ENCODE measurements around the gene CENPM. TPM values are rescaled to one million over a fixed set of nuclear protein-coding genes. Genes with fewer than 3 reads are reported as not detected.

The CENPM gene
- total RNA-seq, 1 experiment from 2014 or later, result 69.3 TPM

GRCh38 chr22:41919357-41920224 is 27.4 kb downstream of the CENPM start:
- peaks cover 12% of the 10 kb centered on the region for H3K36me3 Mint-ChIP-seq (ENCODE audit: insufficient read depth, unreplicated experiment)
- no TSS peak for BruUV-seq (replicated peaks)
- no peak for TF ChIP-seq CTCF (IDR thresholded peaks at IDR 0.05; ENCODE audit: unreplicated experiment)
- intact Hi-C loops (cut with micrococcal nuclease; ENCODE audit: unreplicated experiment), result no loop called here
- CTCF ChIA-PET, result interaction anchor here (0.9 kb wide), 1 partner anchor 21 kb away, joined by 3 read pairs; no protein-coding TSS in a partner anchor
- H3K9me3 Mint-ChIP-seq (ENCODE audit: low read depth, unreplicated experiment), result no peaks in the 10 kb centered on the region
- H3K4me1 Mint-ChIP-seq (ENCODE audit: low read depth, unreplicated experiment), result peaks cover 7% of the 10 kb centered on the region
- no peak overlapping the region for H3K27ac Mint-ChIP-seq (ENCODE audit: unreplicated experiment)
- H3K4me3 Mint-ChIP-seq (ENCODE audit: low read depth, unreplicated experiment), result peak overlapping the region; percentile 19
- DNase-seq, result no peak
- H3K27me3 Mint-ChIP-seq (ENCODE audit: unreplicated experiment), result peaks cover 39% of the 10 kb centered on the region

DNA sequence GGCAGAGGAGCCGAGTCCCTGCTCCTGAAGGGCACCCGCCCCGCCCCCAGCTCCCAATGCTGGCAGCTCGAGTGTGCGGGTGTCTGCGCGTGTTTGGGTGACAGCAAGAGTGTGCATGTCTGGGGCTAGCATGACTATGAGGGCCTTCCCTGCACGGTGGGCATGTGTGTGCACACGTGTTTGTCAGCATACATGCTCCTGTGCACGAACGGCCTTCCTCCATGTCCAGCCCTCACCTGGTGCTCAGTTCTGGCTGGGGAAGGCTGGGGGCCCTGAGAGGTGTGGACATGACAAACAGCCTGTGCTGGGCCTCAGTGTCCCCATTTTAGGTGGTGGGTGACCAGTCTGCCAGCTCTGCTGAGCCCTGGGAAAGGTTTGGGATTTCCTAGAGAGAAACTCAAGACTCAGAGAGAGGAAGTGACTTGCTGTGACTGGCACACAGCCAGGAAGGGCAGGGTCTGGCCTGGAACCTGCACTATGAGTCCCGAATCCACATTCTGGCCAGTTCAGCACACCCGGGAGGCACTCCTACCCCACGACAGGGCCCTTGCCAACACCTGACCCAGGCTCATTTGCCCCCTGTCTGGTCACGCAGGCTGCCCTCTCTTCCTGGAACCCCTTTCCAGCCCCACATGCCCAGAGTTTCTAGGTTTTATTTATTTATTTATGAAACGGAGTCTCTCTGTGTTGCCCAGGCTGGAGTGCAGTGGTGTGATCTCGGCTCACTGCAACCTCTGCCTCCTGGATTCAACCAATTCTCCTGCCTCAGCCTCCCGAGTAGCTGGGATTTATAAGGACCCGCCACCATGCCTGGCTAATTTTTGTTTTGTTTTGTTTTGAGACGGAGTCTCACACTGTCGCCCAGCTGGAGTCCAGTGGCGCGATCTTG is 28.8 kb downstream of the CENPM start:
- TF ChIP-seq CTCF (IDR thresholded peaks at IDR 0.05; ENCODE audit: unreplicated experiment), result no peak
- DNase-seq, result peak; percentile 77
- intact Hi-C loops (cut with micrococcal nuclease; ENCODE audit: unreplicated experiment), result no loop called here
- CTCF ChIA-PET, result no interaction called here
- Mint-ChIP-seq H3K9me3 (ENCODE audit: low read depth, unreplicated experiment) (no peaks in the 10 kb centered on the region), H3K27me3 (ENCODE audit: unreplicated experiment) (peaks cover 42% of the 10 kb centered on the region), H3K4me3 (ENCODE audit: low read depth, unreplicated experiment) (no peak overlapping the region), H3K27ac (ENCODE audit: unreplicated experiment) (no peak overlapping the region), H3K4me1 (ENCODE audit: low read depth, unreplicated experiment) (peaks cover 7% of the 10 kb centered on the region), H3K36me3 (ENCODE audit: insufficient read depth, unreplicated experiment) (peaks cover 8% of the 10 kb centered on the region)
- BruUV-seq (replicated peaks), result no TSS peak

DNA sequence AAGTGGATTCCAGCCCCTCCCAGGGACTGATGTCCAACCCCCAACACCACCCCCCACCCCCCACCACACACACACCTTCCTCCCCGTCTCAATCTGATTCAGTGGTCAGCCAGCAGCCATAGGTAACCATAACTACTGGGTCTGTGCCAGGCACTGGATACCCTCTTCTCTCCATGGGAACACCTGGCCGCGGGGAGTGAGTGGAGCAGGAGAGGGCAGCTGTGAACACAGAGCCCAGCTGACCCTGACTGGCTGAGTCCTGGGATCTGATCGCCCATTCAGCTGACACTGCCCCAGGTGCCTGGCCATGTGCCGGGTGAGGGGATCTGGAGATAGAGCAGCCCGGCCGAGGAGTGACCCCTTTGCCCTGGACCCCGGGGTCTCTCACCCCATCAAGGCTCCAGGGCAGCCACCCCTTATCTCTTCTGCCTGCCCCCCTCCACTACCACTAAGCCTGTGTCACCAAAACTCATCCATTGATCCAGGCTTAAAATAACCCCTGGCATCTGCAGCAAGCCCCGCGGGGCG is 29.5 kb downstream of the CENPM start:
- peaks cover 44% of the 10 kb centered on the region for H3K27me3 Mint-ChIP-seq (ENCODE audit: unreplicated experiment)
- no peak overlapping the region for H3K4me3 Mint-ChIP-seq (ENCODE audit: low read depth, unreplicated experiment)
- H3K36me3 Mint-ChIP-seq (ENCODE audit: insufficient read depth, unreplicated experiment), result peaks cover 7% of the 10 kb centered on the region
- no peaks in the 10 kb centered on the region for H3K9me3 Mint-ChIP-seq (ENCODE audit: low read depth, unreplicated experiment)
- no TSS peak for BruUV-seq (replicated peaks)
- no peak overlapping the region for H3K27ac Mint-ChIP-seq (ENCODE audit: unreplicated experiment)
- H3K4me1 Mint-ChIP-seq (ENCODE audit: low read depth, unreplicated experiment), result peaks cover 7% of the 10 kb centered on the region
- TF ChIP-seq CTCF (IDR thresholded peaks at IDR 0.05; ENCODE audit: unreplicated experiment), result no peak
- CTCF ChIA-PET, result no interaction called here
- intact Hi-C loops (cut with micrococcal nuclease; ENCODE audit: unreplicated experiment), result no loop called here
- DNase-seq, result no peak

DNA sequence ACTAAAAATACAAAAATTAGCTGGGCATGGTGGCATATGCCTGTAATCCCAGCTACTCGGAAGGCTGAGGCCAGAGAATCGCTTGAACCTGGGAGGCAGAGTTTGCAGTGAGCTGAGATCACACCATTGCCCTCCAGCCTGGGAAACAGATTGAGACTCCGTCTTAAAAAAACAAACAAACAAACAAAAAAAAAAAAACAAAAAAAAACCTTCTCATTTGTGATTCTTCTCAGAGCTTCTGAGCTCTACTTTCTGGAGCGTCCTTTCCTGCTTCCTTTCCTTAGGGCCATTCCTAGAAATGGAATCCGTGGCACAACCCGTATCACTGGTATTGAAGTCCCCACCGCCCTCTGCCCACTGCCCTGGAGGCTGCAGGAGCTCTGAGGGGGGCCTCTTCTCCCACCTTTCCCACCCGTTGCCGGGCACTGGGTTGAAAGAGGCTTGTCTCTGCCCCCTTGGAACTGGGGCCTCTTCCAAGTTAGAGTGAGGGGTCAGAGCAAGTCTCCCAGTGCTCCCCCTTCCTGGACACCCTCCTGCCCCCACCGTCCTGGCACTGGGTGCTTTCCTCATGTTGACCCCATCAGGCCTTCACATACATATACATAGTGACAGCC is 30.1 kb downstream of the CENPM start:
- no TSS peak for BruUV-seq (replicated peaks)
- intact Hi-C loops (cut with micrococcal nuclease; ENCODE audit: unreplicated experiment), result no loop called here

More for the DNA sequence above, 30.1 kb downstream of the CENPM start:
- peaks cover 10% of the 10 kb centered on the region for H3K36me3 Mint-ChIP-seq (ENCODE audit: insufficient read depth, unreplicated experiment)
- DNase-seq, result no peak
- H3K4me1 Mint-ChIP-seq (ENCODE audit: low read depth, unreplicated experiment), result peaks cover 7% of the 10 kb centered on the region
- peaks cover 49% of the 10 kb centered on the region for H3K27me3 Mint-ChIP-seq (ENCODE audit: unreplicated experiment)
- H3K4me3 Mint-ChIP-seq (ENCODE audit: low read depth, unreplicated experiment), result no peak overlapping the region
- TF ChIP-seq CTCF (IDR thresholded peaks at IDR 0.05; ENCODE audit: unreplicated experiment), result no peak
- H3K27ac Mint-ChIP-seq (ENCODE audit: unreplicated experiment), result no peak overlapping the region
- CTCF ChIA-PET, result interaction anchor here (1.2 kb wide), 2 partner anchors 9 to 24 kb away, joined by 3 to 6 read pairs; no protein-coding TSS in a partner anchor
- no peaks in the 10 kb centered on the region for H3K9me3 Mint-ChIP-seq (ENCODE audit: low read depth, unreplicated experiment)

Measured in Calu3 (cell line).